ENCODE data around the gene PRDM7. TPM values are rescaled to one million over a fixed set of nuclear protein-coding genes. Genes with fewer than 3 reads are reported as not detected.
"Not testable (repeated sequence)": the region's sequence is repeated elsewhere in the genome, so short reads cannot be mapped to it uniquely, and the experiment has no call there.

Gene PRDM7
- total RNA-seq, 1 donor from 2014 or later = not detected

- DNase-seq (ENCODE audit: low read depth, low spot score) = no peak
These were observed 4.6 kb downstream of the PRDM7 start for GRCh38 chr16:90072442-90073105.

GRCh38 chr16:90070440-90070839, 6.7 kb downstream of the PRDM7 start:
- DNase-seq (ENCODE audit: low read depth, low spot score) = no peak

- no peak for DNase-seq (ENCODE audit: low read depth, low spot score)
These were observed 15.7 kb downstream of the PRDM7 start for GRCh38 chr16:90061437-90061836.

- no peak for DNase-seq (ENCODE audit: low read depth, low spot score)
These were observed 19.4 kb downstream of the PRDM7 start for GRCh38 chr16:90057738-90058173.

GRCh38 chr16:90056521-90056920, 20.6 kb downstream of the PRDM7 start:
- not testable (repeated sequence) for DNase-seq (ENCODE audit: low read depth, low spot score)

GRCh38 chr16:90055371-90055770, 21.8 kb downstream of the PRDM7 start:
- no peak for DNase-seq (ENCODE audit: low read depth, low spot score)

- no peak for DNase-seq (ENCODE audit: low read depth, low spot score)
These were observed 22.6 kb downstream of the PRDM7 start for GRCh38 chr16:90054554-90054953.

- DNase-seq (ENCODE audit: low read depth, low spot score) = no peak
These were observed 23.1 kb downstream of the PRDM7 start for GRCh38 chr16:90053902-90054500.

- no peak for DNase-seq (ENCODE audit: low read depth, low spot score)
These were observed 26.2 kb downstream of the PRDM7 start for GRCh38 chr16:90050969-90051368.

GRCh38 chr16:90048737-90049330, 28.3 kb downstream of the PRDM7 start:
- DNase-seq (ENCODE audit: low read depth, low spot score) = no peak

- DNase-seq (ENCODE audit: low read depth, low spot score) = no peak
These were observed 28.8 kb downstream of the PRDM7 start for GRCh38 chr16:90048347-90048722.

- DNase-seq (ENCODE audit: low read depth, low spot score) = no peak
These were observed 29.3 kb downstream of the PRDM7 start for GRCh38 chr16:90047714-90048346.

- DNase-seq (ENCODE audit: low read depth, low spot score) = no peak
These were observed 30.0 kb downstream of the PRDM7 start for GRCh38 chr16:90046971-90047713.

- DNase-seq (ENCODE audit: low read depth, low spot score) = no peak
These were observed 30.8 kb downstream of the PRDM7 start for GRCh38 chr16:90046122-90046970.

GRCh38 chr16:90044111-90044551, 33.0 kb downstream of the PRDM7 start:
- DNase-seq (ENCODE audit: low read depth, low spot score) = no peak

- DNase-seq (ENCODE audit: low read depth, low spot score) = no peak
These were observed 33.6 kb downstream of the PRDM7 start for GRCh38 chr16:90043526-90043925.

GRCh38 chr16:90042946-90043514, 34.1 kb downstream of the PRDM7 start:
- no peak for DNase-seq (ENCODE audit: low read depth, low spot score)

- no peak for DNase-seq (ENCODE audit: low read depth, low spot score)
These were observed 35.1 kb downstream of the PRDM7 start for GRCh38 chr16:90041896-90042473.

- no peak for DNase-seq (ENCODE audit: low read depth, low spot score)
These were observed 36.7 kb downstream of the PRDM7 start for GRCh38 chr16:90040152-90041023.
